MM.1S (cell line): ENCODE results near the gene PCGF1.

Experiments
- DNase-seq: peaks from one replicate; pipeline ENCODE4 v3.0.0-alpha.2; 2015
- H2AFZ ChIP-seq: fragments of 300-600 bp; sonication (generic); 2 replicates; pipeline ENCODE4 v1.6.0; 2016; ENCODE audit warnings: antibody characterized with exemption, low read length
- H3F3A ChIP-seq: fragments of 300-600 bp; sonication (generic); 2 replicates; pipeline ENCODE4 v1.6.1; 2016; ENCODE audit warnings: mild to moderate bottlenecking, antibody characterized with exemption, low read length, moderate library complexity, mixed read lengths; ENCODE audit not compliant: insufficient read depth
- H3K27ac ChIP-seq: fragments of 300-600 bp; sonication (generic); 2 replicates; pipeline ENCODE4 v1.5.1; 2016; ENCODE audit warnings: mild to moderate bottlenecking, low read length
- H3K27me3 ChIP-seq: fragments of 300-600 bp; sonication (generic); replicated peaks from 2 replicates; pipeline ENCODE4 v1.6.0; 2016; ENCODE audit warnings: low read length; ENCODE audit not compliant: insufficient read depth
- H3K36me3 ChIP-seq: fragments of 300-600 bp; sonication (generic); replicated peaks from 2 replicates; pipeline ENCODE4 v1.6.1; 2016; ENCODE audit warnings: mild to moderate bottlenecking, low read length, mixed read lengths; ENCODE audit not compliant: insufficient read depth
- H3K4me1 ChIP-seq: fragments of 300-600 bp; sonication (generic); 2 replicates; pipeline ENCODE4 v1.6.1; 2016; ENCODE audit warnings: low read length, mixed read lengths
- H3K4me2 ChIP-seq: fragments of 300-600 bp; sonication (generic); 2 replicates; pipeline ENCODE4 v1.6.0; 2016; ENCODE audit warnings: low read depth, low read length
- H3K4me3 ChIP-seq: fragments of 300-600 bp; sonication (generic); 2 replicates; pipeline ENCODE4 v1.5.1; 2016; ENCODE audit warnings: low read length, mixed read lengths
- H3K79me2 ChIP-seq: fragments of 300-600 bp; sonication (generic); 2 replicates; pipeline ENCODE4 v1.6.1; 2016; ENCODE audit warnings: mixed run types, low read length, mixed read lengths
- H3K9ac ChIP-seq: fragments of 300-600 bp; sonication (generic); 2 replicates; pipeline ENCODE4 v1.6.1; 2016; ENCODE audit warnings: low read length, mixed read lengths
- H3K9me2 ChIP-seq: fragments of 300-600 bp; sonication (generic); replicated peaks from 2 replicates; pipeline ENCODE4 v1.6.1; 2016; ENCODE audit warnings: mild to moderate bottlenecking, low read length, mixed read lengths; ENCODE audit not compliant: insufficient read depth
- H3K9me3 ChIP-seq: fragments of 300-600 bp; sonication (generic); replicated peaks from 2 replicates; pipeline ENCODE4 v1.6.1; 2016; ENCODE audit warnings: mild to moderate bottlenecking, low read length, mixed read lengths; ENCODE audit not compliant: insufficient read depth
- H4K20me1 ChIP-seq: fragments of 300-600 bp; sonication (generic); 2 replicates; pipeline ENCODE4 v1.6.1; 2016; ENCODE audit warnings: mild to moderate bottlenecking, low read length, moderate library complexity, mixed read lengths; ENCODE audit not compliant: insufficient read depth
- EZH2 ChIP-seq: fragments of 300-600 bp; sonication (generic); optimal IDR thresholded peaks from 2 replicates; pipeline ENCODE3; 2017; ENCODE audit warnings: low read depth, mild to moderate bottlenecking, antibody characterized with exemption, low read length, mixed read lengths
- EZH2phosphoT487 ChIP-seq: fragments of 300-600 bp; sonication (generic); IDR thresholded peaks from 2 replicates; pipeline ENCODE4 v1.6.1; 2018; ENCODE audit warnings: antibody characterized with exemption, low read length
- TF ChIP-seq, protein P1 (sequence below): fragments of 300-600 bp; sonication (generic); IDR thresholded peaks from 2 replicates; pipeline ENCODE4 v1.5.1; 2016; ENCODE audit warnings: antibody characterized with exemption, low read length, mixed read lengths

PCGF1 gene

DNA sequence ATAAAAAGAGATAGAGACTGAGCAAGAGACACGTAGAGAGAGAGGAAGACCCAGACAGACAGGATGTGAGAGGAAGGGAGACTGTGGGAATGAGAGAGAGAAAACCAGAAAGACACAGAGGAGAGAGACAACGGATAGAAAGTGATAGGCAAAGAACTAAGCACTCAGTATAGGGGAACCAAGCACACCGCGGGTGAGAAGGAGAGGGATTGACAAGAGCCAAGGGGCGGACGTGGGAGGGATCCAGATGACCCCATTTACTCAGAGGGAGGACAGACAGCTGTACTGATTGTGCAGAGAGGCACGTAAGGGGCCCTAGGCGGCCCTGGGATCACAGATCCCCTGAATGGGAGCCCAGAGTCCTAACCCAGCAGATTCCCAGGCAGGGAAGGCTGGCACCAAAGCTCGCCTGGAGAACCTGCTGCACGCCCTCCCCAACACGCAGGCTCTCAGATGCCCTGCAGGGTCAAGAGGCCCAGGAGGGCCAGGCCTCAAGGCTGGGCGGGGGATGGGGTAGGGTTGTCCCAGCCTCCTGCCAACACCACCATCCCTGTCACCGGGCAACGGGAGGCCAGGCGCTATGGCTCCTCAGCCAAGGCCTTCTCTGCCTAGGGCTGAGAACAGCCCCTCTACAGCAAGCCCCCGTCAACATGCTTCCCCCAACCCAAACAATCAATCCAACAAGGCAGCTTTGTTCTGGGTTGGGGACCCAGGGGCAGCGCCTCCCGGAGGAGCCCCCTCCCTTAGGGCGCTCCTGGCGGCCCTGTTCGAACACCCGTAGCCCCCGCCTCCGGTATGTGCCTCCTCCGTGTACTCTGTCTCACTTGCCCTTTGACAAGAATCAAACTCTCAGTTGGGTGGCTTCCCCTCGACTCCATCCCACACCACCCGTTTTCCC, 45.7 kb upstream of the PCGF1 start:
- peak overlapping the region; percentile 93; the same call in 1 of the 2 replicates for H3K4me3 ChIP-seq
- H3K79me2 ChIP-seq = peaks cover 9% of the 10 kb centered on the region; the same call in 1 of the 2 replicates
- TF ChIP-seq EZH2phosphoT487 (no peak), EZH2 (no peak)
- TF ChIP-seq, protein P1, sequence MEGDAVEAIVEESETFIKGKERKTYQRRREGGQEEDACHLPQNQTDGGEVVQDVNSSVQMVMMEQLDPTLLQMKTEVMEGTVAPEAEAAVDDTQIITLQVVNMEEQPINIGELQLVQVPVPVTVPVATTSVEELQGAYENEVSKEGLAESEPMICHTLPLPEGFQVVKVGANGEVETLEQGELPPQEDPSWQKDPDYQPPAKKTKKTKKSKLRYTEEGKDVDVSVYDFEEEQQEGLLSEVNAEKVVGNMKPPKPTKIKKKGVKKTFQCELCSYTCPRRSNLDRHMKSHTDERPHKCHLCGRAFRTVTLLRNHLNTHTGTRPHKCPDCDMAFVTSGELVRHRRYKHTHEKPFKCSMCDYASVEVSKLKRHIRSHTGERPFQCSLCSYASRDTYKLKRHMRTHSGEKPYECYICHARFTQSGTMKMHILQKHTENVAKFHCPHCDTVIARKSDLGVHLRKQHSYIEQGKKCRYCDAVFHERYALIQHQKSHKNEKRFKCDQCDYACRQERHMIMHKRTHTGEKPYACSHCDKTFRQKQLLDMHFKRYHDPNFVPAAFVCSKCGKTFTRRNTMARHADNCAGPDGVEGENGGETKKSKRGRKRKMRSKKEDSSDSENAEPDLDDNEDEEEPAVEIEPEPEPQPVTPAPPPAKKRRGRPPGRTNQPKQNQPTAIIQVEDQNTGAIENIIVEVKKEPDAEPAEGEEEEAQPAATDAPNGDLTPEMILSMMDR = no peak
- 0 out of 2 replicates have a peak, but pooled peaks cover 2% of the 10 kb centered on the region for H3K36me3 ChIP-seq
- no peaks in the 10 kb centered on the region for H3K9me2 ChIP-seq
- peak overlapping the region; percentile 94; the same call in 1 of the 2 replicates for H3K4me2 ChIP-seq
- H3K27ac ChIP-seq = no peak overlapping the region
- H3K4me1 ChIP-seq = peaks cover 3% of the 10 kb centered on the region; the same call in 1 of the 2 replicates
- H3K9me3 ChIP-seq = no peaks in the 10 kb centered on the region
- DNase-seq = no peak
- H3F3A ChIP-seq = no peaks in the 10 kb centered on the region
- H3K27me3 ChIP-seq = peaks cover 25% of the 10 kb centered on the region
- H3K9ac ChIP-seq = no peak overlapping the region
- H4K20me1 ChIP-seq = no peaks in the 10 kb centered on the region
- H2AFZ ChIP-seq = peak overlapping the region; percentile 87

DNA sequence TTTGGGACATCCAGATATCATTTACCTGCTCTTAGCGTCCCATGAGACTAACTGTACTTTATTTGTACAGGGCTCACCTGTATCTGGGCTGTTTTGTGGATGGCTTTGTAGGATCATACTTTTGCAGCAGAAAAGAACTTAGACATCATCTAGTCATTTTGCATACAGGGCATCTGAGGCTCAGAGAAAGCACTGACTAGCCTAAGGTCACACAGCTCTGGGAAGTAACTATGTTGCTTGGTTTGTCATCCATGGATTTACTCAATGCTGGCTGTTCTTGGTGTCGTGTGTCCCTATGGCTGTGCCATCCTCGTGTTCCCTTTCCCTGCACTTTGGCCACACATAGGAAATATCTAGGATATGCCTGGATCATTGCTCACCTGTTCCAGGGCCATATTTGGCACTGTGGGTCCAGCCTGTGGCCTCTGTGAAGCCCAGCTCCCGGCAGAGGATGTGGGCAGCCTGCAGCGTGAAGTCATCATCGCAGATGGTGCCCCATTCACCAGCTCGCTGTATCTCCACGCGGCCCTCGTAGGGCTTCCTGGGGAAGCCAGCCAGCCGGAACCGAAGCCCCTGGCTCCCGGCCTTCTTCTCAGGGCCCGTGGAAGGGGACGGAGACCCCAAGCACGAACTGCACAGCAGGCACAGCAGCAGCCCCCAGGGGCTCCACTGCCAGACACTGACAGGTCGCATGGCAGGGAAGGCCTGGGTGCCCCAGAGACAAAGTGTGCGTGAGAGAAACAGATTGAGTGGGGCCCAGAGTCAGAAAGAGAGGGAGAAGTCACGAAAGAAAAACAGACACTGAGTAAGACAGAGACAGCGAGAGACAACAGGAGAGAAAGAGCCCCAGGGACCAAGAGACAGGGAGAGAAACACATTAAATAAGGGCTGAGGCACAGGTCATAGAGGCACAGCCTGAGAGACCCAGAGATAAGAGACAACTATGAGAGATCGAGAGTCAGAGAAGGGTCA, 44.7 kb upstream of the PCGF1 start:
- Histone ChIP-seq H3K9ac (no peak overlapping the region), H2AFZ (no peak overlapping the region), H4K20me1 (no peaks in the 10 kb centered on the region), H3K27ac (no peak overlapping the region), H3F3A (no peaks in the 10 kb centered on the region), H3K9me2 (no peaks in the 10 kb centered on the region), H3K9me3 (no peaks in the 10 kb centered on the region), H3K27me3 (peaks cover 34% of the 10 kb centered on the region), H3K79me2 (peaks cover 9% of the 10 kb centered on the region; the same call in 1 of the 2 replicates), H3K4me2 (no peak overlapping the region), H3K36me3 (0 out of 2 replicates have a peak, but pooled peaks cover 2% of the 10 kb centered on the region), H3K4me3 (no peak overlapping the region), H3K4me1 (peaks cover 3% of the 10 kb centered on the region; the same call in 1 of the 2 replicates)
- DNase-seq = no peak
- TF ChIP-seq EZH2phosphoT487 (no peak), EZH2 (no peak)
- TF ChIP-seq, protein P1 = no peak

DNA sequence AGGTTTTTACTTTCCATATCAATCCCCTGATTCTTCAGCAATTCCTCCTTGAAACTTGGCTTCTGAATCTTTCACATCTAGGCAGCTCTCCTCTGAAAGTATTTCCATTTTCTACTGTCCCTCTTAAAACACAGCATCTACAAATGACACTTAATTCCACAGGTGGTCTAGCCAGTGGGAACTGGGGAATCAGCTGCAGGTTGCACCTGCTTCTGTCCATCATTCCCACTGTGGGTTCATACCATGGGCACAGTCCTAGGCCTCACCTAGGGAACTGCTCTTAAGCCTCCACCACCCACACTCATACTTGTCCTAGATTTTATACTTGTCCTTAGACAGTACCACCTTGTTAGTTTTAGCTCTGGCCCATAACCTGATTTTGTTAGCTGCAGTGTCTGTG, 44.0 kb upstream of the PCGF1 start:
- H3K79me2 ChIP-seq = peaks cover 9% of the 10 kb centered on the region; the same call in 1 of the 2 replicates
- no peak overlapping the region for H2AFZ ChIP-seq
- no peak overlapping the region for H3K4me2 ChIP-seq
- H3K4me3 ChIP-seq = no peak overlapping the region
- 0 out of 2 replicates have a peak, but pooled peaks cover 1% of the 10 kb centered on the region for H3K36me3 ChIP-seq
- no peaks in the 10 kb centered on the region for H4K20me1 ChIP-seq
- H3K9ac ChIP-seq = no peak overlapping the region
- no peaks in the 10 kb centered on the region for H3K9me3 ChIP-seq
- peaks cover 38% of the 10 kb centered on the region for H3K27me3 ChIP-seq
- no peak for DNase-seq
- H3K9me2 ChIP-seq = no peaks in the 10 kb centered on the region
- TF ChIP-seq, protein P1 = no peak
- TF ChIP-seq EZH2phosphoT487 = no peak
- no peak for TF ChIP-seq EZH2
- peaks cover 3% of the 10 kb centered on the region; the same call in 1 of the 2 replicates for H3K4me1 ChIP-seq
- H3F3A ChIP-seq = no peaks in the 10 kb centered on the region
- no peak overlapping the region for H3K27ac ChIP-seq
